AG04449 (cell line): Measurements from ENCODE around the gene RDH8.

Experiments
- CTCF ChIA-PET: fragments of 350-600 bp; formaldehyde crosslinking; extraction: SDS; loops from one replicate; lab custom pipeline; 2021; ENCODE audit warnings: antibody characterized with exemption; lab: Yijun Ruan, JAX
- POLR2A ChIA-PET: fragments of 400-600, 350-600 bp; formaldehyde crosslinking; extraction: SDS; loops from one replicate; lab custom pipeline; 2020; ENCODE audit warnings: antibody characterized with exemption, inconsistent platforms; lab: Yijun Ruan, JAX
- DNase-seq: peaks from one replicate; pipeline ENCODE4 v3.0.0-alpha.2; 2010; ENCODE audit warnings: low read depth, low spot score
- H3K4me3 ChIP-seq: 2 replicates; pipeline ENCODE4 v1.5.1; 2011; ENCODE audit warnings: low read depth, mild to moderate bottlenecking, control low read depth, low read length
- CTCF ChIP-seq: IDR thresholded peaks from one replicate; pipeline ENCODE4 v1.5.1; 2011; ENCODE audit warnings: mild to moderate bottlenecking, moderate library complexity, low read length, control low read depth, inconsistent platforms; ENCODE audit not compliant: insufficient read depth; ENCODE audit errors: missing control alignments

RDH8 gene

GRCh38 chr19:10007371-10008183 lies 5.7 kb upstream of the RDH8 start:
- ChIA-PET POLR2A (no interaction called here), CTCF (interaction anchor here (1.2 to 2.6 kb wide), 4 partner anchors 7 to 75 kb away, joined by 4 to 25 read pairs (median 10); no protein-coding TSS in a partner anchor)
- DNase-seq = peak; percentile 41
- H3K4me3 ChIP-seq = no peak overlapping the region; the same call in 1 of the 2 replicates
- TF ChIP-seq CTCF = no peak

- POLR2A ChIA-PET = interaction anchor here (0.6 to 1.3 kb wide), 2 partner anchors 19 to 35 kb away, joined by 3 to 8 read pairs; no protein-coding TSS in a partner anchor
- H3K4me3 ChIP-seq = no peak overlapping the region; the same call in 1 of the 2 replicates
These were observed 5.0 kb upstream of the RDH8 start for GRCh38 chr19:10008184-10008765.

GRCh38 chr19:10009714-10010224 lies 3.5 kb upstream of the RDH8 start:
- ChIA-PET CTCF (interaction anchor here (1.1 to 2.3 kb wide), 6 partner anchors 9 to 79 kb away, joined by 3 to 25 read pairs (median 6); no protein-coding TSS in a partner anchor), POLR2A (interaction anchor here (1.1 to 1.3 kb wide), 4 partner anchors 9 to 64 kb away, joined by 3 to 8 read pairs (median 4); no protein-coding TSS in a partner anchor)
- peak overlapping the region; percentile 65 for H3K4me3 ChIP-seq
- no peak for DNase-seq
- no peak for TF ChIP-seq CTCF

More at GRCh38 chr19:10008184-10008765, 5.0 kb upstream of the RDH8 start:
- DNase-seq = no peak
- no peak for TF ChIP-seq CTCF
- CTCF ChIA-PET = interaction anchor here (1.2 to 2.6 kb wide), 6 partner anchors 8 to 242 kb away, joined by 3 to 25 read pairs (median 5); no protein-coding TSS in a partner anchor

GRCh38 chr19:10010247-10010691 lies 3.0 kb upstream of the RDH8 start, which contains the start of gene COL5A3:
Gene COL5A3, minus strand, starts transcription at chr19:10010504. Its CDS starts 119 bp downstream, at chr19:10010385.
- DNase-seq = no peak
- no peak for TF ChIP-seq CTCF
- ChIA-PET POLR2A (interaction anchor here (0.6 to 1.3 kb wide), 4 partner anchors 10 to 88 kb away, joined by 3 to 5 read pairs (median 3); no protein-coding TSS in a partner anchor), CTCF (interaction anchor here (1.1 to 2.0 kb wide), 4 partner anchors 9 to 79 kb away, joined by 3 to 21 read pairs (median 6); no protein-coding TSS in a partner anchor)
- peak within 1 kb of the TSS; percentile 65 for H3K4me3 ChIP-seq

- ChIA-PET POLR2A (interaction anchor here (0.6 to 1.1 kb wide), 2 partner anchors 10 to 89 kb away, joined by 3 read pairs; no protein-coding TSS in a partner anchor), CTCF (interaction anchor here (1.1 to 2.4 kb wide), 5 partner anchors 10 to 80 kb away, joined by 3 to 21 read pairs (median 9); no protein-coding TSS in a partner anchor)
- H3K4me3 ChIP-seq = no peak overlapping the region
- DNase-seq = no peak
- TF ChIP-seq CTCF = no peak
These were observed 2.3 kb upstream of the RDH8 start for GRCh38 chr19:10010939-10011338.
